CD1c-positive myeloid dendritic cell (primary cell): ENCODE data around the gene LCP1.

Experiments used
- DNase-seq: peaks from one replicate; pipeline ENCODE4 v3.0.0-alpha.2; 2016; ENCODE audit errors: extremely low spot score

Gene LCP1

DNA sequence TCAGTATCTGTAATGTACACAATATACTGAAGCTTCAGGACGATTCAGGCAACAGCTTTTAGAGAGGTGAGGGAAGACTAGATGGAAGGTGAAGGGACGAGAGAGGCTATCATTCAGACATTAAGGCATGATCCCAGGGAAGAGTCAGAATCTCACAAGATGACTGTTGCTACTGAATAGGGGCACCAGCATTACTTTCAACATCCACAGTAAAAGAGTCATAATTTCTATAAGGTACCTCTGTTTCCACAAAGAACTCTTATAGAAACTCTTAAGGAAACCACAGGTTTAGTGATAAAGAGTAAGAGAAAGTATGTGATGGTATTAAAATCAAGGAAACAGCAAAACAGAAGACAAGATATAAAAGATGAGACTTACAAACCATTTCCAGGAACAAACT lies 23.0 kb downstream of the LCP1 start:
- DNase-seq: no peak

DNA sequence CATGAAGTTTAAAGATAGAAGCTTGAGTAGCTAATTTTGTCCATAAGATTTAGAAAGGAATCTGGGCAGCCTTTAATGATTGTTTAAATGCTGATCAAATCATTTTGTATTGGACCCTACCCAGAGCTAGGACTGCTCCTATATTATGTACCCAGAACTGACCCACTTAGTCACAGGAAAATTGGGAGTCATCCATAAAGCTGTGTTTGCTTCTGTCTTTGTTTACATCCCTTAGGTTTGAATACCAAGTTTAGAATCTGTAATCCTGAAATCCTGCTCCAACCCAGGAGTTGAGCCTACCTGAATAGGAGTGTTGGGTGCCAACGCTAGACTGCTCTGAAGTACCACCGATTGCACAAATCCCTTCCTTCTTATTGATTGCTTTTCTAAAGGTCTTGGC lies 23.8 kb downstream of the LCP1 start:
- DNase-seq: no peak

DNA sequence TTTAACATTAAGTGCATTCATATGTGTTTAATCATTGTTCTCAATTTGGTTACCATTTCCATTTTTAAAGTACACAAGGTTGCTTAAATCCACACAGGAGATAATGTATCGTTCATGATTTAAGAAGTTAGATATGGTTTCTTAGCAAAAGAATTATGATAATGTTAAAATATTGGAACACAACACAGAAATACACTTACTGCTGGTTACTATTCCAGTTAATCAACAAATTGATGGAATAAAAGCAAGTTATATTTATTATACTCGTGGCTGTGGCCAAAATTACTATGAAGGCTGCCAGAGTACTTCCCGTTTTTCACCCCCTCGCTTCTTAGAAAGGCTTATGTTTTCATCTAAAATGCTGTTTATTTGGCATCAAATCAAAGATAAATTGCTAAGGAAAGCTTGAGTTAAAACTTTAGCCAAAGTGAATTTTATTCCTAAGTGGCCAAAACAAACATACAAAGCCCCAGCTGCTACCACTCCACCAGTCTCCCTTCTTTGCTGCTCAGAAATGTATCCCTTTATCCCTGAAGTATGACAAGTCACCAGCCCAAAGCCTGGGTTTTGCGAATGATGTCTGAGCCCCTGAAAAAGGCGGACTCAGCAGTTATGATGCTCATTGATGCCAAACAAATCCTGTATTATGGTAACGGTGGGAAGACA lies 27.7 kb downstream of the LCP1 start:
- DNase-seq: no peak

DNA sequence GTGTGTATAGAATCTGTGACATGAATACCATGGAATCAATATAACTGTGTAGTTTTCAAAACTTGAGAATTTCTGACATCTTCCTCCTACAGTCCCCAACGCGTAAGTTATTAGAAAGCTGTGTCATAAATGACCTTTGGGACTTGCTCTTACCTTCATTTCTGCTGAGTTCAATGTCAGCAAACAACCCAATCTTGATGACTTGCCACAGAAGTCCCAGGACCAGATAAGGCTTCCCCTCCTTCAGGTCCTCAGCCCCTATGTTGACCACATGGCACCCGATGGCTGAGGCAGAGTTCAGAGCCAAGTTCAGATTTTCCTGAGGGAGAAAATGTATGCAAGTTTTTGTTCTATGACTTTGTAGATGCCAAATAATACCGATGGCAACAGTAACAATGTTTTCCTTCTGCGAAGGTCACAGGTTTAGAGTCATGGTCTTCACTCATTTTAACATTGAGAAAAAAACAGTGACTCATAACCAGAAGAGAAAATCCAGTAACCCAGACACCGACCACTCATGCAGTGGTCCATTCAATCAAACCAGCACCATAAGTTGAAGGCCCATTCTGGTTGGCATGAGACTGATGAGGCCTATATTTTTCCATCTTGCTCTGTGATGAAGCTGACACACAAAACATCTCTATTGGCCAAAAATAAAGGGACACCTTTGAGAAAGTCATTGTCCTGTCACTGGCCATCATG lies 29.2 kb downstream of the LCP1 start:
- no peak for DNase-seq

DNA sequence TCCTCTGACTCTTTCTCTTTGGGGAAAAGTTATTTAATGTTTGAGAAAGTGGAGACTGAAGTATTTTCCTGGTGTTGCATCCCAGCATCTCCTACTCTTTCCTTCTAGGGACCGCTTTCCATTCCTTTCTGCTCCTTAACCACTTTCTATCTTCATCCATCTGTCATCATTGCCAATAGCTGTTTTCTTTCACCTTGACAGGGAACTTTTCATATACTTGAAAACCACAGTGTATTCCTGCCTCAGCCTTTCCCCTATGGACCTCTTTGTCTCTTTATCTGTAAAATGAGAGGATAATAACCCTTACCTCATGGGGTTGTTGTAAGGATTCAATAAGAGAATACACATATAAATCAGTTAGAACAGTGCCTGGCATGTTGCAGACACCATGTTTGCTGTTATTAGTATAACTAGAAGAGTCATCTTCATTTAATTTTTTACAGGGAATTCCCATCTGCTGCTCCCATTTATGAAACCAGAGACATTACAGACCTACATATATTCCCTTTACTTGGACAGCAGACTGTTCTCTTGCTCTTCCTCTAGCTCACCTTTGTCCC lies 31.8 kb downstream of the LCP1 start:
- no peak for DNase-seq

DNA sequence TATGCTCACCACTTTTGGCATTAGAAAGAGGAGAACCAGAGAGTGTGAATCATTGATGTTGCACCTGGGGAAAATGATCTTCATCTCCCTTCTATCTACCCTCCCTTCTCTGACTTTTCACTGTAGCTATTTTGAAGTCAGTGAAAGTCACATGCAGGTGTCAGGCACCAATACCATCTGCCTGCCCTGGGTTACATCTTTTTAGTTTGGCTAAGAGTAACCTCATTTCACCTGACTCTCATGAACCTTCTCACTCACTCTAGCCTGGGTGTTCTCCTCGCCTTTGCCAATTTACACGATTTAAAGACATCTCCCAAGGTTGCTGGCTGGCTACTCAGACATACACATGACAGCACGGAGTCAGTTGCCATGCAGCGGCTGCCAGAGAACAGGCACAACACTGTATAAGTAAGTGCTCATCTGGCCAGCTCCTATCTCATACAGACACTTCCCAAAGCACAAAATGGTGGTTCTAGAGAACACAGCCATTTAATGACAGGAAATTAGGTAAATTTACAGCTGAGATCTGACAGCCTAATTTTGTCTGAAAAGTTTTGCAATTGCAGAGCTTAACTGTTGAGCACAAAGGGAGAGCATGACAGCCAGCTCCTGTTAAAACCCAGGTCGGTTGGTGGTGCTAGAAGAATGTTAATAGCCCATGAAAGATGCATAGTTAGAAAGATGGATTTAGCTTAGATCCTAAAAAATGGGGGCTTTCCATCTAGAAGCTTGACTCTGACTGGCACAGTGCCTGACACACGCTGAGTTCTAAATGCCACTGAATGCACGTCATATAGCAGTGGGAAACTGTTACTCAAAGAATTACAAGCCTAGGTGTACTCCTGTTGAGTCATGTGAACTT lies 32.5 kb downstream of the LCP1 start:
- no peak for DNase-seq

DNA sequence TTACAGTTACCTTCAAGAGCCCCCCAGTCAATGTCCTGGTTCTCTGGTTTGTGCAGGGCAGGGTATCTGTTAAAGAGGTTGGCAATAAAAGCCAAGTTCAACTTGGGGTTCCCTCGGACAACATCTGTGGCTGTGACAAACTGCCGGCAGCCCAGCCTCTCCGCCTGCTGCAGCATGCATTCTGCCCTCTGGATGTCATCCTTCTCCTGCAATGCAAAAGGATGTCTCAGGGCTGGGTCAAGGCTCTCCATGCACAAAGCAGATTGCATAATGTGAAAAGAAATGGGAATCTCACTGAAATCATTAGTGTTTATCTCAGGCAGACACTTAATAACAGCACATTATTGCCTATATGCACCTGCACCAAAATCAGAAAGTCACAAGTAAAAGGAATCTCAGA lies 35.1 kb downstream of the LCP1 start:
- no peak for DNase-seq

DNA sequence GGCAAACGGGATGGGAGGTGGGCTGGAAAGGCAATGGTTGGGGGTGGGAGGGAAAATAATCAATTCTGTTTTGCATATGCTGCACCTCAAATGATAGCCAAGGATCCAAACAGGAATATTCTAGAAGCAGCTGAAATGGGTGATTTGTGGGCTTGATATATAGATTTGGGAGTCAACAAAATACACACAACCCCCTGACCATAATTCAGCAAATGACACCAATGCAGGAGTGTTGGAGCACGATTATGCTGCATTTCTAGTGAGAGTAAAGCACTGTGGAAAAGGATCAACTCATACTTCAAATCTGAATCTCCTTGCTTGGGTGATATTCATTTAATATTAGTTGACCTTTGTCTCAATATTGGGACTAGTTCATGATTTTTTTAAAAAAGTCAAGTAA lies 36.0 kb downstream of the LCP1 start:
- no peak for DNase-seq

DNA sequence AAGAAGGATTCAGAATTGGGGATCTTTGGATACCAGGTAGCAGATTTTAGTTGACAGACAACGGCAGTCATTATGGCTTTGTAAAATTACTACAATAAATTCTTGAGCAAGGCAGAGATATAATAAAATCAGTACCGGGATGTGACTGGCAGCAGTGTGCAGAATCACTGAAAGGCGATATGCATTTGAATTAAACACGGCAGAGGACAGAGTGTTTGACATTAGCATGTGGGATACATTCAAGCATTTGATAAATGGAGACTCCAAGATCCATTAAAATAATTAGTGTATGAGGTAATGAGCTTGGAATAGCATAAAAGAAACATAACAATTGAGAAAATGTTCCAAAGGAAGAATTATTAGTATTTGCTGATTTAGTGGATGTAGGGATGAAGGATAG lies 36.8 kb downstream of the LCP1 start:
- DNase-seq: no peak

DNA sequence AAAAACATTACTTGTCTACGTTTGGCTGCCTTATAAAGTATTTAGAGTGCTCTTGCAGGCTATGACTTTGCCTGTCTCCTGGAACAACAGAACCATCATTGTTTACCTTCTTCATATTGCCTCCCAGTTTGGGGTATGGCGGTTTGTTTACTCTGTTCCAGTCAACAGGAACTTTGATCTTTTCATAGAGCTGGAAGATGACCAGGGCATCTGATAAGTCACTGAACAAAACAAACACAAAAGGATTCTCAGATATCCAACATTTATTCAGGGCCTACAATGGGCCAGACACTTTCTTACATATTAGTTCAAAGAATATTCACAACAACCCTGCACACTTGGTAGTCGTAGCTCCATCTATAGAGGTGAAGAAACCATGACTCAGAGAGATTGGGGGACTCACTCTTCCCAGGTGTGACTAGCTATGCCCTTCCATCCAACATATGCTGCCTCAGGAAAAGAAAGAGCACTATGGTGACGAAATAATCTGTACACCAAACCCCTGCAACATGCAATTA lies 38.7 kb downstream of the LCP1 start:
- DNase-seq: no peak

DNA sequence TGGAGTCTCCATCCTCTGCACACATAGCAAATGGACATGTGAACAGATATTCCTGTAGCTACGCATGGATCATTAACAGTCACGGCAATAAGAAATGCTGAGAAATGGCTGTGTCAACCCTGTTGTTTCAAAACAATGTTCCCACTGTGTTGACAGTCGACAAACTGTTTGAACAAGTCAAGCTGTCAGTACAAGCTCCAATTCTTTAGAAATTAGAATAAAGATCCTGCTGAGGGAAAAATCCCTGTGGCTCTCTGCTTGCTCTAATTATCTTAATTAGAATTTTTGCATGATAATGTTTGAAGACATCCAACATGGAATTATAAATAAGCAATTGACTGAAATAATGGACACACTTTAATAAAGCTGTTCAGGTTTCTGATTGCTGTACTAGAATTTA lies 39.2 kb downstream of the LCP1 start:
- DNase-seq: no peak

DNA sequence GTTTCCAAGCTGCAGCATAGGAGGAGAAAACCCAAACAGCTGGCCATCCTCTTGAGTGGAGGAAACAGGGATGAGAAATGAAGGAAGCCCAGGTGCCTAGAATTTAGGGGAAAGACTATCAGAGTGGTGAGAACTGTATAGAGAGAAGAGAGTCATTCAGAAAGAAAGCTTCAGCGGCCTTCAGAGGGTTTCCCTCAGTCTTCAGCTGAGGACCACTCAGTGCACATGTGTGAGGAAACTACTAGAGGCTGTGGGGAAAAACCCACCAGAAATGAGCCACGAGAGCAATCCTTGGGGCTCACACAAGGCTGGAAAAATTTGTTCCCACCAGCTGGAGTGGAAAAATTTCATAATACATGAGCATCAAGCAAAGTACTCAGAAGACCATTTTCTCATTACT lies 41.9 kb downstream of the LCP1 start:
- DNase-seq: no peak

DNA sequence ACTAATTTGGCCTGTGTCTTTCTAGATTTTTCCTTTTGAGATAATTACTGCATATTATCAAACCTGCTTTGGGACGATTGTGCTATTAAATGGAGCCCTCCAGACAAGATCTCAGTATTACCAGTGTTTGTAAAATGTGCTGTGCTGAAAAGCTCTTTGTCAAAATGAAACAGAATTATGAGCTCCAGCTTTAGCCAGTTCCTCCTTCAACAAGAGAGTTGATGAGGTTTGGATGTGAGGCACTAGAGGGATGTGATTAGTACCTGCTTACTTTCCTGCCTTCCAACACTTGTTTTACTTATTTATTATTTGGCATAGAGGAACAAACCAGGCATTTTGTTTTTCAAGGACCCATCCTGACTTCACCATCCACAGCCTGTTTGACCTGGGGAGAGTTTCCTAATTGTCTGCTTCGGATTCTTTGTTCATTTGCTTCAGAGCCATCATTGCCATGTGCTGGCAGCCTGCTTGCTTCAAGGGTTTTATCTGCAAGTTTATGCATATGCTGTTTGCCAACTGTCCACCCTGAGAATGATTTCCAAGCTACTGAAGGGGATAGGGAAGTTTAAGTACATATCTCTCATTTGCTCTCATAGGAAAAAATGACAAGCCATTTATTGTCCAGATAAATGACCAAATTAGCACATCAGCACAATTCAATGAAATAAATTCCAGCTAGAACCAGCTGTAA lies 44.2 kb downstream of the LCP1 start:
- no peak for DNase-seq

DNA sequence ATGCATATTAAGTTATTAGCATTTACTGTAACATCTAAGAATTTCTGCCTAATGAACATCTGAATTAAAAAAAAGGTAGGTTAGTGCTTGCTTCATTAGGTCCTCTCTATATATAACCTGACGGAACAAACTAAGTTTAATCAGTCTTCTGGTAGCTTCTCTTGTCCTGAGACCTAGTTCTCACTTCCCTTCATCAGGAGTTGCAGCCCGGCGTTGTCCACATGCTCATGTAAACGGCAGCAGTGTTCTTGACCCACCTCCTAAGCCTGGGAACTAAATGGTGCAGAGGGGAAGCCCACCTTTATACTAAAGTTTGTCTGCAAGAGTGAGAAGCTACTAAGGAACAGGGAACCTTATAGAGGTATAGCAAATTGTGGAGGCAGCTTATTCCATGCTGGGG lies 45.3 kb downstream of the LCP1 start:
- DNase-seq: no peak

DNA sequence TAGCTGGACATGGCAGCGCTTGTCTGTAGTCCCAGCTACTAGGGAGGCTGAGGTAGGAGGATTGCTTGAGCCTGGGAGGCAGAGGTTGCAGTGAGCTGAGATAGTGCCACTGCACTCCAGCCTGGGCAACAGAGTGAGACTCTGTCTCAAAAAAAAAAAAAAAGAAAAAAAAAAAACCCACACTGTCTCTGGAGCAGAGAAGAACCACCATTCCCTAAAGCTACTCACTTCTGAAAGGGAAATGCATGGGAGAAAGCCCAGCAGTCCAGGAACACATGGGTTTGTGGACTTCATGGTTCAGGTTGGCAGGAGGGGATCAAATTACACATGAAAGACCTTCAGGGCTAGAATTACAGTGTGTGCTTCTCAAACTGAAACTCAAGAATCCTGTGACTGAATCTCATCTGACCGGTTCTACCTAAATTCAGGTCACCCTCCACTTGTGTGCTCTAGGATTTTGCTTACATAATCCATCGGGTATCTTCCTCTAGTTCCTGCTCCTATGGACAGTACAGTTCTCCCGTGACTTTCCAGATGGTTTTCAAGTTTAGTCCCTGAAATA lies 46.9 kb downstream of the LCP1 start:
- no peak for DNase-seq

DNA sequence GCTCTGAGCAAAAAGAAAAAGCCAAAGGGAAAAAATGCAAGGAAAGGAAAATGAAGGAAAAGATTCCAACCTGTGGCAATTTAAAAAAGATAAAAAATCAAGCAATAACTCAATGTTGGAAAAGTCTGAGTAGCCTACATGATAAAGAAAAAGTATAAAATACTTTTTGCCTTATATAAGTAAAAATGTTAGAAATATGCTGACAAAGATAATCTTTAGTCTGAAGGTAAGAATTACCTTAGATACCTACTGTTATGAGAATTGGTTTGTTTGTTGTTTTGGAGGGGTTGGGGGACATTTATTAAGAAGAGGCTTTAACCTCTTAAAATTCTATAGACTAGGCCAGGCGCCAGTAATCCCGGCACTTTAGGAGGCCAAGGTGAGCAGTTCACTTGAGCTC lies 47.5 kb downstream of the LCP1 start:
- DNase-seq: no peak

DNA sequence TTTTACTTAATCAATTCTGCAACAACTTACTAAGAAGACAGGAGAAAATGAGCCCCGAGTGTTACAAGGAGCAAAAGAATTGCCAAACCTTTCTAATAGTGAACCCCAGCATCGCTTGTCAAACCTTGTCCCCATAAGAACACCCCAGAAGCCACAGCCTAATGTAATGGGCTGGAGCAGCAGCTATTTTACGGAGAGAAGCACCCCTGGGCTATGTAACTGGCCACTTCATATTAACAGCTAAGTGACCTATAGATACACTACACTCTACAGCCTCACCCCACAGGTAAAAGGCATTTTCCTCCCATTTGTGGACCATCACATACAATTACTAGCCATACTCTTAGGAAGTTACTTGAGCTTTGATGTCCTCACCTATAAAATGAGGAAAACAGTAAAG lies 49.9 kb downstream of the LCP1 start:
- no peak for DNase-seq

DNA sequence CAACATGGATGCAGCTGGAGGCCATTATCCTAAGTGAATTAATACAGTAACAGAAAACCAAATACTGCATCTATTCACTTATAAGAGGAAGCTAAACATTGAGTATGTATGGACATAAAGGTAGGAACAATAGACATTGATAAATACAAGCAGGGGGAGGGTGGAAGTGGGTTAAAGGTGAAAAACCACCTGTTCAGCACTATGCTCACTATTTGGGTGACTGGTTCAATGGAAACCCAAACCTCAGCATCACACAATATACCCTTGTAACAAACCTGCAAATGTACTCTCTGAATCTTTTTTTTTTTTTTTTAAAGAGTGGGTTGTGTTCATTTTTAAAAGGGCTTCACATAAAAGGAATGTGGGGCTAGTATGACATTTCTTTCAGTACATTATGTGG lies 50.3 kb downstream of the LCP1 start:
- no peak for DNase-seq

DNA sequence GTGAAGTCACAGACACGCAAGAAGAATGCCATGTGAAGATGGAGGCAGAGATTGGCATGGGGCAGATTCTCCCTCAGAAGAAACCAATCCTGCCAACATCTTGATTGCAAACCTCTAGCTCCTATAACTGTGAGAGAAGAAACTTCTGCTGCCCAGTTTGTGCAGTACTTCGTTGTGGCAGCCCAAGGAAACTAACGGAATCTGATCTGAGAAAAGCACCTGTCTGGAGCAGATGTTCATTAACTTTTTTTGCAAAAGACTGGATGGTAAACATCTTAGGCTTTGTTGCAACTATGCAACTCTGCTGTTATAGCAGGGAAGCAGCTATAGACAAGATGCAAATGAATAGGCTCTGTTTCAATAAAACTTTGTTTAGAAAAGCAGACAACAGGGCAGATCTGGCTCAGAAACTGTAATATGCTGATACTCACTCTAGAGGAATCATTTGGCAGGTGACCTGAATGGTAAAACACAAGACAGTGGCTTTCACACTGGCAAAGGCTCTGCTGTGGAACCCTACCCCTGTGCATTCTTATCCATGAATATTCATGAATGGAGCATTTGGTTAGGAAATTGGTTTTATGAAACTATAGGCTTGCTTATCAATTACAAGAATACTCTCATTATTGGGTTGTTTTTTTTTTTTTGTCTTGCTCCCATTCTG lies 51.9 kb downstream of the LCP1 start:
- DNase-seq: no peak

DNA sequence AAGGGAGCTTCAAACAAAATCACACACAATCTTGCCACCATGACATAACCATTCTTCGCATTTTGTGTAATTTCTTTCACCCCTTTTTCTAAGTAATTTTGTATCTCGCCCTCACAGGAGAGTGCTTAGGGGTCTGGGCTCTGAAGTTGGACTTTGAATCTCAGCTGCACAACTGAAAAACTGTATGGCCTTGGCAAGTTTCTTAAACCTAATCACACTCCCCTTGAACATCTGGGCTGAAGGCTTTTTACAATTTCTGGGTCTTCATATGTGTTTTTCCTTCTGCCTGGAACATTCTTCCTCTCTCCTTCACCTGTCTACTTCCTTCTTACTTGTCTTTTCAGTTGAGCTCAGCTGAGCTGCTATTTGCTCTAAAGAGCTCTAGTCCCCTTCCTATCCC lies 52.9 kb downstream of the LCP1 start:
- no peak for DNase-seq
